ENCODE data around the gene GTPBP6. TPM values are rescaled to one million over a fixed set of nuclear protein-coding genes. Genes with fewer than 3 reads are reported as not detected.
"Not testable (repeated sequence)": the region's sequence is repeated elsewhere in the genome, so short reads cannot be mapped to it uniquely, and the experiment has no call there.

Gene GTPBP6
- total RNA-seq, 4 donors from 2014 or later = 30.6 to 60.2 (median 36.0) TPM

DNA sequence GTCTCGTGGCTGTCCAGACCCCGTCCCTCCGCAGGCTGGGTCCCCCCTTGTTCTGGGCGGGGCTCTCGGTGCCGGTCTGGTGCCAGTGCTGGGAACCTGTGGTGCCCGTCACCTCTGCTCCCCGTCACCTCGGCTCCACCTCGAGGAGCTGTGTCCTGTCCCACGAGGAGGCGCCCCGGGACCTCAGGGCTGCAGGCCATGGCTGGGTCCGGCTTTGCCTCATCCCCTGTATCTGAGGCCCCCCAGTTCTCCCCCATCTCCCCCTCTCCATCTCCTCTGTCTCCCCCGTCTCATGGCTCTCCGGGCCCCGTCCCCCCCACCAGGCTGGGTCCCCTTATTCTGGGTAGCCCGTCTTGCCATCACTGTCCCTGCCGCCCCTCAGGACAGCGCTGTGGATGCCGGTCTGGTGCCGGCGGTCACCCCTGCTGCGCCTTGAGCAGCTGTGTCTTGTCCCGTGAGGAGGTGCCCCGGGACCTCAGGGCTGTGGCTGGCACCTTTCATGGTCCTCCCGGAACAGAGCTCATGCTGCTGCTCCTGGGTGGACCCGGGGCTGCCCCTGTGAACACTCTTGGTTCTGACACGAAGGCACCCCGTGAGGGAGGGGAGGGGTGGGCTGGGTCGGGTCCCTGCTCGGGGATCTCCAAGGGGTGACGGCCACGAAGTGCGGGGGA lies 13.4 kb upstream of the GTPBP6 start:
- DNase-seq = no peak
- H3K4me3 ChIP-seq = no peak overlapping the region
- H3K9me3 ChIP-seq = no peaks in the 10 kb centered on the region
- no peak overlapping the region for H3K27ac ChIP-seq
- peaks cover 21% of the 10 kb centered on the region for H3K27me3 ChIP-seq
- WGBS, 2 donors (ENCODE audit: low coverage in 1 of 2) = 5 to 69% methylated on average over 4 to 34 of the region's 35 CpGs
- H3K4me1 ChIP-seq = peaks cover 3 to 11% (median 7%) of the 10 kb centered on the region in 4 donors
- H3K36me3 ChIP-seq = no peaks in the 10 kb centered on the region
- intact Hi-C loops (cut with DNase I; ENCODE audit: low total_unique reads) = no loop called here
- in situ Hi-C loops (cut with MboI; ENCODE audit: low pct_ligation_motif_present in 1 of 4, low pct_unique_long_range_greater_than_20kb in 1 of 4, low sequenced_read_pairs in 3 of 4) = no loop called here
- no peak for TF ChIP-seq EP300 (IDR thresholded peaks at IDR 0.05; ENCODE audit: low read depth)
- no peak for TF ChIP-seq POLR2A (IDR thresholded peaks at IDR 0.05)

DNA sequence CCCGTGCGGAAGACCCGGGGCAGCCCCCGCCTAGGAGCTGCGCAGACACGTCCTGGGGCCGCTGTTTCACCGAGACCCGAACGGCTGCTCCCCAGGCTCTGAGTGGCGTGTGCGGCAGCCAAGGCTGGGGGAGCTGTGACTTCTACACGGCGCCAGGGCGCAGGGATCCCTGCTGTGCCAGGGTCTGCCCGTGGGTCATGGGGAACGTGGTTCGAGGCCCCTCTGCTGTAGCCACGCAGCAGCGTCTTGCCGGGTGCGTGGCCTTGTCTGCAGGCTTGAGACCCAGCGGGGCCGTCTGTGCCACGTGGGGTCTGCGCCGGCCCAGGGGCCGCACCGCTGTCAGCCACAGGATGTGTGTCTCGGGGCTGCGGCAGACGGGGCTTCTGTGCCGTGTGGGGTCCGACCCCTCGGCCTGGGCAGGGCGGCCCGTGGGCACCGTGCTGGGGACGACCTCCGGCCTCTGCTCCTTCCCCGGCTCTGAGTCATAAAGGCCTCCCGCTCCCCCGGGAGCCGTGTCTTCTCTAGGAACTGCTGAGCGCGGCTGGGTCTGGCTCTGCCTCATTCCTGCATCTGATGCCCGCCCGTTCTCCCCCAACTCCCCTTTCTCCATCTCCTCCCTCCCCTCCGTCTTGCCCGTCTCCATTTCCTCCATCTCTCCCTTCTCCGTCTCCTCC lies 12.7 kb upstream of the GTPBP6 start:
- no peak for DNase-seq
- intact Hi-C loops (cut with DNase I; ENCODE audit: low total_unique reads) (no loop called here), in situ Hi-C loops (cut with MboI; ENCODE audit: low pct_ligation_motif_present in 1 of 4, low pct_unique_long_range_greater_than_20kb in 1 of 4, low sequenced_read_pairs in 3 of 4) (no loop called here)
- Histone ChIP-seq H3K36me3 (no peaks in the 10 kb centered on the region), H3K27ac (no peak overlapping the region), H3K9me3 (no peaks in the 10 kb centered on the region), H3K4me3 (peak overlapping the region in 1 of 4 donors; percentile 31), H3K4me1 (peaks cover 3 to 11% (median 7%) of the 10 kb centered on the region in 4 donors), H3K27me3 (peaks cover 21% of the 10 kb centered on the region)
- no peak for TF ChIP-seq POLR2A (IDR thresholded peaks at IDR 0.05)
- TF ChIP-seq POLR2AphosphoS5 (IDR thresholded peaks at IDR 0.05) = no peak
- TF ChIP-seq EP300 (IDR thresholded peaks at IDR 0.05; ENCODE audit: low read depth) = no peak
- TF ChIP-seq, protein P1, sequence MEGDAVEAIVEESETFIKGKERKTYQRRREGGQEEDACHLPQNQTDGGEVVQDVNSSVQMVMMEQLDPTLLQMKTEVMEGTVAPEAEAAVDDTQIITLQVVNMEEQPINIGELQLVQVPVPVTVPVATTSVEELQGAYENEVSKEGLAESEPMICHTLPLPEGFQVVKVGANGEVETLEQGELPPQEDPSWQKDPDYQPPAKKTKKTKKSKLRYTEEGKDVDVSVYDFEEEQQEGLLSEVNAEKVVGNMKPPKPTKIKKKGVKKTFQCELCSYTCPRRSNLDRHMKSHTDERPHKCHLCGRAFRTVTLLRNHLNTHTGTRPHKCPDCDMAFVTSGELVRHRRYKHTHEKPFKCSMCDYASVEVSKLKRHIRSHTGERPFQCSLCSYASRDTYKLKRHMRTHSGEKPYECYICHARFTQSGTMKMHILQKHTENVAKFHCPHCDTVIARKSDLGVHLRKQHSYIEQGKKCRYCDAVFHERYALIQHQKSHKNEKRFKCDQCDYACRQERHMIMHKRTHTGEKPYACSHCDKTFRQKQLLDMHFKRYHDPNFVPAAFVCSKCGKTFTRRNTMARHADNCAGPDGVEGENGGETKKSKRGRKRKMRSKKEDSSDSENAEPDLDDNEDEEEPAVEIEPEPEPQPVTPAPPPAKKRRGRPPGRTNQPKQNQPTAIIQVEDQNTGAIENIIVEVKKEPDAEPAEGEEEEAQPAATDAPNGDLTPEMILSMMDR (IDR thresholded peaks at IDR 0.05) = no peak
- WGBS, 2 donors (ENCODE audit: low coverage in 1 of 2) = 0 to 23% methylated on average over 5 to 19 of the region's 51 CpGs

DNA sequence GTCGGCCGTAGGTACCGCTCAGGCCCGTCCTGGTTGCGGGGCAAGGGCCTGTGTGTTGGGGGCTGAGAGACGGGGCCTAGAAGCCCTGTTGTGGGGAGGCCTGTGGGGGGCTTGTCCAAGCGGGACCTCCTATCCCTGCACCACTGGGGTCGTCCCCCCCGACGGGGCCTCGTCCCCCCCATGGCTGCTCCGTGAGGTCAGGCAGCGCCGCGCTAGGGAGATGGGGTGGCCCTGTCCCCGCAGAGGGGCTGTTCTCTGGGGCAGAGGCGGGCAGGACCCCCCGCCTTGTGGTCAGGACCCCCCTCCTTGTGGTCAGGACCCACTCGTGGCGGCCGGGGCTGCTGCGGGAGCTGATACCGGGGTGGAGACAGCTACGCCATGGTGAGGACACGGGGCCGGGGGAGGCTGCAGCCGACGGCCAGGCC lies 12.1 kb upstream of the GTPBP6 start:
- intact Hi-C loops (cut with DNase I; ENCODE audit: low total_unique reads) = no loop called here
- H3K4me1 ChIP-seq = peaks cover 3 to 11% (median 7%) of the 10 kb centered on the region in 4 donors
- H3K36me3 ChIP-seq = no peaks in the 10 kb centered on the region
- H3K27me3 ChIP-seq = peaks cover 21% of the 10 kb centered on the region
- in situ Hi-C loops (cut with MboI; ENCODE audit: low pct_ligation_motif_present in 1 of 4, low pct_unique_long_range_greater_than_20kb in 1 of 4, low sequenced_read_pairs in 3 of 4) = no loop called here
- TF ChIP-seq POLR2A (IDR thresholded peaks at IDR 0.05) (no peak), POLR2AphosphoS5 (IDR thresholded peaks at IDR 0.05) (no peak), EP300 (IDR thresholded peaks at IDR 0.05; ENCODE audit: low read depth) (no peak)
- TF ChIP-seq, protein P1 (IDR thresholded peaks at IDR 0.05) = no peak
- peak overlapping the region in 1 of 4 donors; percentile 31 for H3K4me3 ChIP-seq
- H3K27ac ChIP-seq = no peak overlapping the region
- no peaks in the 10 kb centered on the region for H3K9me3 ChIP-seq
- no CpG with 5 or more reads among the region's 28 CpGs for WGBS, 2 donors (ENCODE audit: low coverage in 1 of 2)
- no peak for DNase-seq

DNA sequence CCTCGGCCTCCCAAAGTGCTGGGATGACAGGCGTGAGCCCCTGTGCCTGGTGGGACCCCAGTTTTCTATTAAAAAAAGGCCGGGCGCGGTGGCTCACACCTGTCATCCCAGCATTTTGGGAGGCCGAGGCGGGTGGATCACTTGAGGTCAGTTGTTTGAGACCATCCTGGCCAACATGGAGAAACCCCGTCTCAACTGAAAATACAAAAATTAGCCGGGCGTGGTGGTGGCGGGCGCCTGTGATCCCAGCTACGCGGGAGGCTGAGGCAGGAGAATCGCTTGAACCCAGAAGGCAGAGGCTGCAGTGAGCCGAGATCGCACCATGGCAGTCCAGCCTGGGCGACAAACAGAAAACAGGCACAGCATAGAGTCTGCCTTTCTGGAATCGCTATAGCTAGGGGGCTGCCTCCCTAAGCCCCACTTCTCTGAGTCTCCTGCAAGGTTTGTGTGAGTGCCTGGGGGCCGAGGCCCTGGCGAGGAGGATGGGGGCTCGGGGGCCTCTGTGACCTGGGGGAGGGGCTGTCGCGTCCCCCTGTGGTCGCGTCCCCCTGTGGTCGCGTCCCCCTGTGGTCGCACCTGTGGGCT lies 11.6 kb upstream of the GTPBP6 start:
- in situ Hi-C loops (cut with MboI; ENCODE audit: low pct_ligation_motif_present in 1 of 4, low pct_unique_long_range_greater_than_20kb in 1 of 4, low sequenced_read_pairs in 3 of 4); DNase-seq; H3K27ac ChIP-seq; intact Hi-C loops (cut with DNase I; ENCODE audit: low total_unique reads); H3K4me3 ChIP-seq; H3K9me3 ChIP-seq; H3K36me3 ChIP-seq: not testable (repeated sequence)
- peaks cover 3 to 11% (median 7%) of the 10 kb centered on the region in 4 donors for H3K4me1 ChIP-seq
- 90 to 100% methylated on average over 2 to 29 of the region's 29 CpGs for WGBS, 2 donors (ENCODE audit: low coverage in 1 of 2)
- peaks cover 21% of the 10 kb centered on the region for H3K27me3 ChIP-seq

DNA sequence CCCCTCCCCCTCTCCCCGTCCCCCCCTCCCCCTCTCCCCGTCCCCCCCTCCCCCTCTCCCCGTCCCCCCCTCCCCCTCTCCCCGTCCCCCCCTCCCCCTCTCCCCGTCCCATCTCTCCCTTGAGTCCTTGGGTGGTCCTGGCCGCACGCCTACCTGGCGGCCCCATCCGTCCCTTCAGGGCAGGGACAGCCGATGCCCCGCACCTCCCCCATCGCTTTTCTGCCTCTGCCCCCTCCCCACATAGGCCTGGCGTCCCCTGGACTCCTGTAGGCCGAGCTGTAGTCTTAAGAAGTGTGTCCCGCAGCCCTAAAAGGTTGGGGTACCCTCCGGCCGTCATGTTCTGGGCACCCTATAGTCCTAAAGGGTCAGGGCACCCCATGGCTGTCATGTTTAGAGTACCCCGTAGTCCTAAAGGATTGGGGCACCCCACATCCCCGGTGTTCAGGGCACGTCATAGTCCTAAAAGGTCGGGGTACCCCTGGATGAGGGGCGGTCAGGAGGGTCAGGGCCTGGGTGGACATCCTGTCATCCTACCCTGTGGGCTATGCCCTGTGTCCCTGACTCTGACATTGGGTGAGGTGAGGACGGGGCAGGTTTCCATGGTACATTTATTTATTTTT lies 10.8 kb upstream of the GTPBP6 start:
- no peaks in the 10 kb centered on the region for H3K9me3 ChIP-seq
- peaks cover 3 to 13% (median 7%) of the 10 kb centered on the region in 4 donors for H3K4me1 ChIP-seq
- TF ChIP-seq, protein P1 (IDR thresholded peaks at IDR 0.05) = no peak
- no peak for TF ChIP-seq POLR2A (IDR thresholded peaks at IDR 0.05)
- no peak for TF ChIP-seq POLR2AphosphoS5 (IDR thresholded peaks at IDR 0.05)
- no peak for TF ChIP-seq EP300 (IDR thresholded peaks at IDR 0.05; ENCODE audit: low read depth)
- H3K27me3 ChIP-seq = peaks cover 21% of the 10 kb centered on the region
- intact Hi-C loops (cut with DNase I; ENCODE audit: low total_unique reads) = no loop called here
- 85% methylated on average over 15 of the region's 23 CpGs; no CpG with 5 or more reads in 1 of the 2 donors for WGBS, 2 donors (ENCODE audit: low coverage in 1 of 2)
- no peak overlapping the region for H3K27ac ChIP-seq
- H3K36me3 ChIP-seq = no peaks in the 10 kb centered on the region
- no peak overlapping the region for H3K4me3 ChIP-seq
- no peak for DNase-seq
- in situ Hi-C loops (cut with MboI; ENCODE audit: low pct_ligation_motif_present in 1 of 4, low pct_unique_long_range_greater_than_20kb in 1 of 4, low sequenced_read_pairs in 3 of 4) = no loop called here

Measured in transverse colon (tissue), 4 donors.